Measurements from ENCODE around the gene NDUFV2.

DNA sequence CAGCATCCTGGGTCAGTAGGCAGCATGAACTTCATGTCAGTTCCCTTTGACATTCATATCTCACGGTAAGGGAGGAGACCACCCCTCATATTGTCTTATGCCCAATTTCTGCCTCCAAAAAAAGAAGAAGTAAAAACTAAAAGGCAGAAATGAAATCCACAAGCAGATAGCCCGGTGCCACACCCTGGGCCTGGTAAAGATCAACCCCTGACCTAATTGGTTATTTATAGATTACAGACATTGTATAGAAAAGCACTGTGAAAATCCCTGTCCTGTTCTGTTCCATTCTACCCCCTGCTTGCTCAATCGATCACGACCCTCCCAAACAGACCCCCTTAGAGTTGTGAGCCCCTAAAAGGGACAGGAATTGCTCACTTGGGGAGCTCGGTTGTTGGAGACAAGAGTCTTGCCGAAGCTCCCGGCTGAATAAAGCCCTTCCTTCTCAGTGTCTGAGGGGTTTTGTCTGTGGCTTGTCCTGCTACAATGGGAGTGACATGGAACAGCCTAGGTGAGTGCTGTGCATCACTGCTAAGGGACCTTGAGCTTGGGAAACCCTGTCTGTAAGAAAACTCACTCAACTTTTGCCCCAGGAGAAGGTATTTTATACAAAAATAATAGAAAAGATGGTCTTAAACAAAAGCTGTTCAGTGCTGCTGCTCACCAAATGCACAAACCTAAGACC is 11.1 kb downstream of the NDUFV2 start:
- TF ChIP-seq, protein P1, sequence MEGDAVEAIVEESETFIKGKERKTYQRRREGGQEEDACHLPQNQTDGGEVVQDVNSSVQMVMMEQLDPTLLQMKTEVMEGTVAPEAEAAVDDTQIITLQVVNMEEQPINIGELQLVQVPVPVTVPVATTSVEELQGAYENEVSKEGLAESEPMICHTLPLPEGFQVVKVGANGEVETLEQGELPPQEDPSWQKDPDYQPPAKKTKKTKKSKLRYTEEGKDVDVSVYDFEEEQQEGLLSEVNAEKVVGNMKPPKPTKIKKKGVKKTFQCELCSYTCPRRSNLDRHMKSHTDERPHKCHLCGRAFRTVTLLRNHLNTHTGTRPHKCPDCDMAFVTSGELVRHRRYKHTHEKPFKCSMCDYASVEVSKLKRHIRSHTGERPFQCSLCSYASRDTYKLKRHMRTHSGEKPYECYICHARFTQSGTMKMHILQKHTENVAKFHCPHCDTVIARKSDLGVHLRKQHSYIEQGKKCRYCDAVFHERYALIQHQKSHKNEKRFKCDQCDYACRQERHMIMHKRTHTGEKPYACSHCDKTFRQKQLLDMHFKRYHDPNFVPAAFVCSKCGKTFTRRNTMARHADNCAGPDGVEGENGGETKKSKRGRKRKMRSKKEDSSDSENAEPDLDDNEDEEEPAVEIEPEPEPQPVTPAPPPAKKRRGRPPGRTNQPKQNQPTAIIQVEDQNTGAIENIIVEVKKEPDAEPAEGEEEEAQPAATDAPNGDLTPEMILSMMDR (IDR thresholded peaks at IDR 0.05), result no peak
- TF ChIP-seq POLR2A (IDR thresholded peaks at IDR 0.05), result no peak
